Neural progenitor cell (in vitro differentiated cells): ENCODE results near the gene NFATC4. TPM values are rescaled to one million over a fixed set of nuclear protein-coding genes. Genes with fewer than 3 reads are reported as not detected.

Source experiments
- DNase-seq: peaks from one replicate; pipeline ENCODE4 v3.0.0-alpha.2; 2016; ENCODE audit warnings: low spot score
- H2AFZ ChIP-seq: fragments of 200-600 bp; sonication (generic); replicated peaks from 2 replicates; pipeline ENCODE4 v1.6.1; 2016; ENCODE audit warnings: antibody characterized with exemption
- H3F3A ChIP-seq: fragments of 200-600 bp; sonication (generic); 2 replicates; pipeline ENCODE4 v1.6.1; 2016; ENCODE audit warnings: antibody characterized with exemption, low read depth
- H3K27ac ChIP-seq: fragments of 200-600 bp; sonication (generic); 2 replicates; pipeline ENCODE4 v1.5.1; 2016; ENCODE audit warnings: mild to moderate bottlenecking
- H3K27me3 ChIP-seq: fragments of 200-600 bp; sonication (generic); 2 replicates; pipeline ENCODE4 v1.6.1; 2016; ENCODE audit warnings: mild to moderate bottlenecking, moderate library complexity
- H3K36me3 ChIP-seq: fragments of 200-600 bp; sonication (generic); 2 replicates; pipeline ENCODE4 v1.5.1; 2016
- H3K4me1 ChIP-seq: fragments of 200-600 bp; sonication (generic); 2 replicates; pipeline ENCODE4 v1.6.1; 2016; ENCODE audit warnings: mixed run types
- H3K4me2 ChIP-seq: fragments of 200-600 bp; sonication (generic); 2 replicates; pipeline ENCODE4 v1.6.1; 2016
- H3K4me3 ChIP-seq: fragments of 200-600 bp; sonication (generic); 2 replicates; pipeline ENCODE4 v1.5.1; 2016
- H3K79me2 ChIP-seq: fragments of 200-600 bp; sonication (generic); 2 replicates; pipeline ENCODE4 v1.6.1; 2016; ENCODE audit warnings: low read depth
- H3K9ac ChIP-seq: fragments of 200-600 bp; sonication (generic); 2 replicates; pipeline ENCODE4 v1.6.1; 2016
- H3K9me3 ChIP-seq: fragments of 200-600 bp; sonication (generic); 2 replicates; pipeline ENCODE4 v1.5.1; 2016; ENCODE audit warnings: low read depth
- H4K20me1 ChIP-seq: fragments of 200-600 bp; sonication (generic); 2 replicates; pipeline ENCODE4 v1.6.1; 2016; ENCODE audit warnings: low read depth
- H3K27ac Mint-ChIP-seq: 3 replicates; pipeline ENCODE4 v1.8.0; 2021; ENCODE audit warnings: mixed read lengths
- H3K27me3 Mint-ChIP-seq: 2 replicates; pipeline ENCODE4 v1.8.0; 2022; ENCODE audit warnings: low read depth, mild to moderate bottlenecking, inconsistent platforms, moderate library complexity, mixed read lengths; ENCODE audit not compliant: insufficient read depth
- H3K36me3 Mint-ChIP-seq: 3 replicates; pipeline ENCODE4 v1.8.0; 2021; ENCODE audit warnings: mixed read lengths
- H3K4me1 Mint-ChIP-seq: 3 replicates; pipeline ENCODE4 v1.8.0; 2021; ENCODE audit warnings: mixed read lengths
- H3K4me3 Mint-ChIP-seq: 3 replicates; pipeline ENCODE4 v1.8.0; 2021; ENCODE audit warnings: mild to moderate bottlenecking, moderate library complexity, mixed read lengths
- H3K9me3 Mint-ChIP-seq: 3 replicates; pipeline ENCODE4 v1.8.0; 2020; ENCODE audit warnings: mixed read lengths
- CTCF ChIP-seq: fragments of 200-600 bp; sonication (generic); IDR thresholded peaks from 2 replicates; pipeline ENCODE4 v1.5.1; 2017; ENCODE audit warnings: antibody characterized with exemption, mild to moderate bottlenecking
- EZH2 ChIP-seq: fragments of 200-600 bp; sonication (generic); IDR thresholded peaks from 2 replicates; pipeline ENCODE4 v1.6.1; 2017; ENCODE audit warnings: antibody characterized with exemption, mild to moderate bottlenecking, moderate library complexity
- EZH2phosphoT487 ChIP-seq: fragments of 200-600 bp; sonication (generic); IDR thresholded peaks from 2 replicates; pipeline ENCODE4 v1.6.1; 2017; ENCODE audit warnings: antibody characterized with exemption
- total RNA-seq: library from RNA; depleted of rRNA; stranded (reverse); fragments of >200 nt; gene quantifications from 2 replicates; pipeline ENCODE4 v1.2.3, GENCODE V29; 2015; ENCODE audit warnings: low replicate concordance

Gene NFATC4
- total RNA-seq, 1 donor from 2014 or later, result 38.2 TPM

- H3K4me3 ChIP-seq, result no peak overlapping the region
- DNase-seq, result no peak
- H3K36me3 ChIP-seq, result no peaks in the 10 kb centered on the region
- no peaks in the 10 kb centered on the region for H3K9me3 ChIP-seq
- no peak for TF ChIP-seq EZH2phosphoT487
- no peak for TF ChIP-seq EZH2
- TF ChIP-seq CTCF, result no peak
- peak overlapping the region; percentile 18 for H3K4me3 Mint-ChIP-seq
- H3K4me1 Mint-ChIP-seq, result peaks cover 3% of the 10 kb centered on the region
- no peak overlapping the region for H3K4me2 ChIP-seq
- no peaks in the 10 kb centered on the region for H3F3A ChIP-seq
- no peak overlapping the region for H3K27ac Mint-ChIP-seq
- peaks cover 6% of the 10 kb centered on the region for H3K36me3 Mint-ChIP-seq
- peaks cover 8% of the 10 kb centered on the region for H3K27me3 Mint-ChIP-seq
- peaks cover 4% of the 10 kb centered on the region for H3K27me3 ChIP-seq
- H3K4me1 ChIP-seq, result no peaks in the 10 kb centered on the region
- H4K20me1 ChIP-seq, result peaks cover 8% of the 10 kb centered on the region
- H3K27ac ChIP-seq, result no peak overlapping the region
- H3K9ac ChIP-seq, result no peak overlapping the region
- H3K79me2 ChIP-seq, result no peaks in the 10 kb centered on the region
- no peak overlapping the region for H2AFZ ChIP-seq
- no peaks in the 10 kb centered on the region for H3K9me3 Mint-ChIP-seq
These were observed 46.1 kb downstream of the NFATC4 start for GRCh38 chr14:24414077-24414476.

- Mint-ChIP-seq H3K4me3 (no peak overlapping the region), H3K27ac (no peak overlapping the region), H3K4me1 (peaks cover 3% of the 10 kb centered on the region), H3K9me3 (no peaks in the 10 kb centered on the region), H3K36me3 (peaks cover 6% of the 10 kb centered on the region), H3K27me3 (peaks cover 8% of the 10 kb centered on the region)
- Histone ChIP-seq H3F3A (no peaks in the 10 kb centered on the region), H3K4me2 (no peak overlapping the region), H3K4me3 (no peak overlapping the region), H3K27me3 (peaks cover 11% of the 10 kb centered on the region), H3K4me1 (no peaks in the 10 kb centered on the region), H3K9ac (no peak overlapping the region), H4K20me1 (peaks cover 8% of the 10 kb centered on the region), H2AFZ (no peak overlapping the region), H3K79me2 (no peaks in the 10 kb centered on the region), H3K36me3 (no peaks in the 10 kb centered on the region), H3K9me3 (no peaks in the 10 kb centered on the region), H3K27ac (no peak overlapping the region)
- TF ChIP-seq CTCF, result no peak
- TF ChIP-seq EZH2phosphoT487, result no peak
- no peak for TF ChIP-seq EZH2
- DNase-seq, result no peak
These were observed 46.9 kb downstream of the NFATC4 start for GRCh38 chr14:24414732-24415420.

- Mint-ChIP-seq H3K27me3 (peaks cover 7% of the 10 kb centered on the region), H3K4me3 (no peak overlapping the region), H3K36me3 (peaks cover 6% of the 10 kb centered on the region), H3K4me1 (peaks cover 3% of the 10 kb centered on the region), H3K27ac (no peak overlapping the region), H3K9me3 (no peaks in the 10 kb centered on the region)
- no peaks in the 10 kb centered on the region for H3K36me3 ChIP-seq
- H3K4me1 ChIP-seq, result no peaks in the 10 kb centered on the region
- H2AFZ ChIP-seq, result no peak overlapping the region
- no peak overlapping the region for H3K27ac ChIP-seq
- H3K9ac ChIP-seq, result no peak overlapping the region
- H3K4me2 ChIP-seq, result no peak overlapping the region
- DNase-seq, result no peak
- H3K9me3 ChIP-seq, result no peaks in the 10 kb centered on the region
- no peaks in the 10 kb centered on the region for H3K79me2 ChIP-seq
- peaks cover 18% of the 10 kb centered on the region for H3K27me3 ChIP-seq
- no peaks in the 10 kb centered on the region for H3F3A ChIP-seq
- TF ChIP-seq EZH2 (no peak), EZH2phosphoT487 (no peak), CTCF (no peak)
- peaks cover 8% of the 10 kb centered on the region for H4K20me1 ChIP-seq
- H3K4me3 ChIP-seq, result no peak overlapping the region
These were observed 47.7 kb downstream of the NFATC4 start for GRCh38 chr14:24415421-24416253.
